ENCODE measurements around the gene LHX2. TPM values are rescaled to one million over a fixed set of nuclear protein-coding genes. Genes with fewer than 3 reads are reported as not detected.

Gene LHX2
- total RNA-seq, 1 donor from 2014 or later = 0.20 TPM

DNA sequence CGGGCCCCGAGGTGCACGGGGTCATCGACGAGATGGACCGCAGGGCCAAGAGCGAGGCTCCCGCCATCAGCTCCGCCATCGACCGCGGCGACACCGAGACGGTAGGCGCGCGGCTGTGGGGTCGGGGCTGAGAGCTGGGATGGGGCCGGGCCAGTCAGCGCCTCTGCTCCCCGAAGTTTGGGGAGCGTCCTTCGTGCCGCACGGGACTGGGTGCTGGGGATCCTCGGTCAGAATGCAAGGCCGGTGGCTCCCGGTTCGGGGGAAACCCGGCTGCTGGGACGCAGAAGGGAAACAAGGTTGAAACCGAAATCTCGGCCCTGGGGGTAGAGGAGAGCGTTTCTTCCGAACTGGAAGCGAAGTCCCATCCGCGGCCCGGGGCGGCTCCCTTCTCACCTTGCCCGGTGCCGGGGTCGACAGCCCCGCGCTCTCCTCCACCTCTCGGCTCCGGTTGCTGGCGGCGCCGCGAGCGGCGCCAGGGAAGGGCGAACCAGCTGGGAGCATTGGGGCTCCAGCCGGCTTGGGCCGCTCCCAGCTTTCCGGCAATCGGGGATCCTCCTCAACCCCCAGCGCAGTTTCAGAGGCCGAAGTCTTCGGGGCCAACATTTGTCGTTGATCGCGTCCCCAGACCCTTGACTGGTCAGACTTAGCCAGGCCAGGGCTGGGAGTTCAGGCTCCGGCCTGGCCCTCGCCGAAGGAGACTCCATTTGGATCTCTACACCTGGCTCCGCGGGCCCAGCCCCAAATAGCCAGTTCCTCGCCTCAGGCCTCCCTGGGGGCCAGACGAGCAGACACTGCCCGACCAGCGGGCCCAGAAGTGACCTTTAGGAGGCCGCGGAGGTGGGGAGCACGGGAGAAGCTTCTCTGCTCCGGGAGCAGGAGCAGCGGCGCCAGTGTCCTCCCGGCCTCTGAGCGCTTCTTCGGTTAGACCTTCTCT is 1.1 kb downstream of the LHX2 start:
- no peak for DNase-seq (ENCODE audit: low spot score)

DNA sequence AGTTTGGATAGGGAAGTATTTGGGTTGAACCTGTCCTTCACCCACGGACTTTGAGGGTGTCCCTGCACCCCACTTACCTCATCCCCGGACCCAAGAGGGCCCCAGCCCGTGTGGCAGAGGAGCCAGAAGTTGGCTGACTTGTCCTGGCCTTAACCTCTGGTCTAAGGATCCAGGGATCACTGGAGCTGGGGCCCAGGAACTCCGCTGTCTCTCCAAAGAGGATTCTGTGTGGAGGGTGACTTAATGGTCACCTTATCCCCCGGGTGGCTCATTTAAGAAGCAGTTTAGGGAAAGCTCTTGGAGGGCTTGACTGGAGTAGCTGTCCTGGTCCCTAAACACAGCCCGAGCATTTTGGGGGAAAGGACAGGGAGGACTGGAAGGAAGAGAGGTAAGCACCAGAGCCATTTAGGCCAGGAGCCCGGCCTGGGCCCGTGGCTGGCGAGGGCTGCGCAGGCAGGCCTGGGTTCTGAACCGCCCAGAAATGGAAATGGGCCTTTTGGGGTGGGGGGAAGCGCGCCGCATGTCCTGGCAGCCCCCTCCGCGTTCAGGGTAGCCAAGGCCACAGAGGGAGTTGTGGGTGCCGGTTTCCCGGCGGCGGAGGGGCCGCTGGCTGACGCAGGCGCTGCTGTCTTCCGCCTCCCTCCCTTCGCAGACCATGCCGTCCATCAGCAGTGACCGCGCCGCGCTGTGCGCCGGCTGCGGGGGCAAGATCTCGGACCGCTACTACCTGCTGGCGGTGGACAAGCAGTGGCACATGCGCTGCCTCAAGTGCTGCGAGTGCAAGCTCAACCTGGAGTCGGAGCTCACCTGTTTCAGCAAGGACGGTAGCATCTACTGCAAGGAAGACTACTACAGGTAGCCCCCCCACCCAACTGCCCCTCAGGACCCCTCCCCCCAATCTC is 2.0 kb downstream of the LHX2 start:
- no peak for DNase-seq (ENCODE audit: low spot score)
- peaks cover 6% of the 10 kb centered on the region for H3K36me3 Mint-ChIP-seq (ENCODE audit: low read depth)
- H3K4me3 Mint-ChIP-seq (ENCODE audit: unreplicated experiment) = no peak overlapping the region
- TF ChIP-seq, protein P1, sequence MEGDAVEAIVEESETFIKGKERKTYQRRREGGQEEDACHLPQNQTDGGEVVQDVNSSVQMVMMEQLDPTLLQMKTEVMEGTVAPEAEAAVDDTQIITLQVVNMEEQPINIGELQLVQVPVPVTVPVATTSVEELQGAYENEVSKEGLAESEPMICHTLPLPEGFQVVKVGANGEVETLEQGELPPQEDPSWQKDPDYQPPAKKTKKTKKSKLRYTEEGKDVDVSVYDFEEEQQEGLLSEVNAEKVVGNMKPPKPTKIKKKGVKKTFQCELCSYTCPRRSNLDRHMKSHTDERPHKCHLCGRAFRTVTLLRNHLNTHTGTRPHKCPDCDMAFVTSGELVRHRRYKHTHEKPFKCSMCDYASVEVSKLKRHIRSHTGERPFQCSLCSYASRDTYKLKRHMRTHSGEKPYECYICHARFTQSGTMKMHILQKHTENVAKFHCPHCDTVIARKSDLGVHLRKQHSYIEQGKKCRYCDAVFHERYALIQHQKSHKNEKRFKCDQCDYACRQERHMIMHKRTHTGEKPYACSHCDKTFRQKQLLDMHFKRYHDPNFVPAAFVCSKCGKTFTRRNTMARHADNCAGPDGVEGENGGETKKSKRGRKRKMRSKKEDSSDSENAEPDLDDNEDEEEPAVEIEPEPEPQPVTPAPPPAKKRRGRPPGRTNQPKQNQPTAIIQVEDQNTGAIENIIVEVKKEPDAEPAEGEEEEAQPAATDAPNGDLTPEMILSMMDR (IDR thresholded peaks at IDR 0.05) = no peak
- no peaks in the 10 kb centered on the region for H3K9me3 Mint-ChIP-seq (ENCODE audit: low read depth)
- no peak overlapping the region for H3K27ac Mint-ChIP-seq (ENCODE audit: unreplicated experiment)
- H3K4me1 Mint-ChIP-seq (ENCODE audit: low read depth) = peaks cover 17% of the 10 kb centered on the region
- H3K27me3 Mint-ChIP-seq (ENCODE audit: low read depth) = peaks cover 58% of the 10 kb centered on the region

More for the DNA sequence above, 1.1 kb downstream of the LHX2 start:
- Mint-ChIP-seq H3K9me3 (ENCODE audit: low read depth) (no peaks in the 10 kb centered on the region), H3K27ac (ENCODE audit: unreplicated experiment) (no peak overlapping the region), H3K4me1 (ENCODE audit: low read depth) (peaks cover 20% of the 10 kb centered on the region), H3K27me3 (ENCODE audit: low read depth) (peaks cover 63% of the 10 kb centered on the region), H3K4me3 (ENCODE audit: unreplicated experiment) (no peak overlapping the region), H3K36me3 (ENCODE audit: low read depth) (peaks cover 5% of the 10 kb centered on the region)
- TF ChIP-seq, protein P1 (IDR thresholded peaks at IDR 0.05) = no peak

DNA sequence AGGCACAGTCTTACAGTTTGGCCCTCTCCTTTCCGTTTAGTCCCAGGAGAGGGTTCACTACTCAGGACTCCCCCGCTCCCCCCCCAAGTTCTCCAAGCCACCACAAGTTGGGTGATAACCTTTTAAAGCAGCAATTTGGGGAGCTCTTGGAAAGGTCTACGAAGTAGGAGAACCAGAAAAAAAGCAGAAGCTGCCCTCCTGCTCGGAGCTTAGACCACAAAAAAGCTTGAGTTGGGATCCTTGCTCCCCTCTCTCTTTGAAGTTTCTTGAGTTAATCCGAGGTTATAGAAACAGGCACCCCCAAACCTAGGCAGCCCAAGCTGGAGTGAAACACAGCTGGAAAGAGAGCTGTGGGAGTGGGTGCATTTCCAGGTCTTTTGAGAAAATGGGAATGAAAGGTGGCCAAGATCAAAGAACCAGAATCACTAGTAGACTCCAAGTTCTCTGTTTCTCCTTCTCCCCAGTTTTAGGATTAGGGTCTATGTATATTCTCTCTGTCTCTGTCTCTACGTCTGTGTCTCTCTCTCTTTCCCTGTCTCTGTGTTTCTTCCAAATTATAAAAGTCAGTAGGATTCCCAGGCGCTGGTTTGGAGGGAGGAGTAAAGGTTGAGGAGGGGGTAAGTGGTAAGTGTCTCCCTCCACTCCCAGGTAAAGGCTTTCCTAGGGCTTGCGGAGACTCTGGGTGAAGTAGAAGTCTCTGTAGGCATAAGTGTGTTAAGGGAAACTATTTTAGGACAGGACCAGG is 2.8 kb downstream of the LHX2 start:
- H3K4me1 Mint-ChIP-seq (ENCODE audit: low read depth) = peaks cover 15% of the 10 kb centered on the region
- peaks cover 58% of the 10 kb centered on the region for H3K27me3 Mint-ChIP-seq (ENCODE audit: low read depth)
- DNase-seq (ENCODE audit: low spot score) = no peak
- TF ChIP-seq, protein P1 (IDR thresholded peaks at IDR 0.05) = no peak
- H3K36me3 Mint-ChIP-seq (ENCODE audit: low read depth) = peaks cover 6% of the 10 kb centered on the region
- H3K9me3 Mint-ChIP-seq (ENCODE audit: low read depth) = no peaks in the 10 kb centered on the region
- H3K27ac Mint-ChIP-seq (ENCODE audit: unreplicated experiment) = no peak overlapping the region
- no peak overlapping the region for H3K4me3 Mint-ChIP-seq (ENCODE audit: unreplicated experiment)

DNA sequence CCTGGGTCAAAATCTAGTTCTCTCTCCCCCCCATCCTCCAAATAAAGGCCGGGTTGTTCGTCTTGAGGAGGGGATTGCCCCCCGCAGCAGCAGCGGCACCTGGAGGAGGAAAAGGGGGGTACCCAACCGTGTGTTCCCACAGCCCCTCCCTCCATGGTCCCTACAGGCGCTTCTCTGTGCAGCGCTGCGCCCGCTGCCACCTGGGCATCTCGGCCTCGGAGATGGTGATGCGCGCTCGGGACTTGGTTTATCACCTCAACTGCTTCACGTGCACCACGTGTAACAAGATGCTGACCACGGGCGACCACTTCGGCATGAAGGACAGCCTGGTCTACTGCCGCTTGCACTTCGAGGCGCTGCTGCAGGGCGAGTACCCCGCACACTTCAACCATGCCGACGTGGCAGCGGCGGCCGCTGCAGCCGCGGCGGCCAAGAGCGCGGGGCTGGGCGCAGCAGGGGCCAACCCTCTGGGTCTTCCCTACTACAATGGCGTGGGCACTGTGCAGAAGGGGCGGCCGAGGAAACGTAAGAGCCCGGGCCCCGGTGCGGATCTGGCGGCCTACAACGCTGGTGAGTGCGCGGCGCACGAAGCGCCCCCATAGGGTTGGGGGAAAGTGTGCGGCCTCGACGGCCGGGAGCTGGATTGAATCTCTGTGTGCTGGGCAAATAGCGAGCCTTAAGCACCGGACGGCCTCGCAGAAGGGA is 3.5 kb downstream of the LHX2 start:
- peaks cover 3% of the 10 kb centered on the region for H3K36me3 Mint-ChIP-seq (ENCODE audit: low read depth)
- H3K4me1 Mint-ChIP-seq (ENCODE audit: low read depth) = peaks cover 13% of the 10 kb centered on the region
- H3K27me3 Mint-ChIP-seq (ENCODE audit: low read depth) = peaks cover 56% of the 10 kb centered on the region
- DNase-seq (ENCODE audit: low spot score) = no peak
- H3K27ac Mint-ChIP-seq (ENCODE audit: unreplicated experiment) = no peak overlapping the region
- H3K9me3 Mint-ChIP-seq (ENCODE audit: low read depth) = no peaks in the 10 kb centered on the region
- H3K4me3 Mint-ChIP-seq (ENCODE audit: unreplicated experiment) = no peak overlapping the region
- TF ChIP-seq, protein P1 (IDR thresholded peaks at IDR 0.05) = no peak
